Measurements from ENCODE around the gene IL1R2. TPM values are rescaled to one million over a fixed set of nuclear protein-coding genes. Genes with fewer than 3 reads are reported as not detected.

The IL1R2 gene
- total and polyA plus RNA-seq, 2 of the 13 experiments (the other 11 are each of a cell fraction or from before 2014, with no cell fraction given): 3.6 to 7.3 TPM

- no peaks in the 10 kb centered on the region for H3K27me3 ChIP-seq (ENCODE audit: control insufficient read depth in 1 of 2, insufficient read depth in 2 of 2, low read length in 2 of 2)
- no peak for DNase-seq (ENCODE audit: low spot score)
- ChIA-PET POLR2A (interaction anchor here (1.2 to 2.5 kb wide), 2 partner anchors 35 to 126 kb away, joined by 4 to 17 read pairs; no protein-coding TSS in a partner anchor), CTCF (ENCODE audit: low intra/inter-chr PET ratio, low total read pairs) (interaction anchor here (1.2 kb wide), 1 partner anchor 126 kb away, joined by 3 read pairs; no protein-coding TSS in a partner anchor)
- no peak for ATAC-seq
- peaks cover 99% of the 10 kb centered on the region for H3K4me1 ChIP-seq (ENCODE audit: insufficient read depth, low read length)
- H3K79me2 ChIP-seq (ENCODE audit: insufficient read depth, low read length): no peaks in the 10 kb centered on the region
- FAIRE-seq: no peak
- H2AFZ ChIP-seq (ENCODE audit: low read length): no peak overlapping the region
- no peaks in the 10 kb centered on the region for H3K36me3 ChIP-seq (replicated peaks in 1 of 2; ENCODE audit: control insufficient read depth in 1 of 2, insufficient read depth in 2 of 2, low read length in 2 of 2)
- no peak overlapping the region for H3K4me2 ChIP-seq (ENCODE audit: low read depth, low read length)
- no peak overlapping the region for H3K9ac ChIP-seq (ENCODE audit: insufficient read depth, low read depth, low read length)
- no peaks in the 10 kb centered on the region for H3K9me3 ChIP-seq (ENCODE audit: low read length)
- intact Hi-C loops (cut with micrococcal nuclease; ENCODE audit: unreplicated experiment): loop anchor here (2.0 to 5.0 kb wide), 2 partner anchors 77 to 327 kb away; partner anchors contain the start of gene IL18R1
- in situ Hi-C loops (cut with HindIII; ENCODE audit: extremely low pct_ligation_motif_present, low pct_unique_long_range_greater_than_20kb): loop anchor here (10.0 kb wide), 1 partner anchor 75 kb away; no protein-coding TSS in a partner anchor
- no TSS peak for BruUV-seq (replicated peaks)
- H3K4me3 ChIP-seq (replicated peaks in 1 of 3; ENCODE audit: insufficient read depth in 1 of 3, low read depth in 2 of 3, low read length in 3 of 3): no peak overlapping the region
- H4K20me1 ChIP-seq (ENCODE audit: insufficient read depth, low read length): no peaks in the 10 kb centered on the region
- H3K27ac ChIP-seq (ENCODE audit: extremely low read length, insufficient read depth, low read length): no peak overlapping the region
- no peak for TF ChIP-seq NR3C1 (CRISPR knock-in tag; IDR thresholded peaks at IDR 0.05)
- TF ChIP-seq RFXANK (CRISPR knock-in tag; IDR thresholded peaks at IDR 0.05): no peak
- no peak for TF ChIP-seq SMARCC2 (IDR thresholded peaks at IDR 0.05)
- no peak for TF ChIP-seq KIAA2018 (CRISPR knock-in tag; IDR thresholded peaks at IDR 0.05; ENCODE audit: borderline replicate concordance)
- TF ChIP-seq SP140L (CRISPR knock-in tag; IDR thresholded peaks at IDR 0.05; ENCODE audit: borderline replicate concordance): no peak
- TF ChIP-seq FOXK1 (CRISPR knock-in tag; IDR thresholded peaks at IDR 0.05; ENCODE audit: borderline replicate concordance, low read depth): no peak
- no peak for TF ChIP-seq ZNF230 (CRISPR knock-in tag; IDR thresholded peaks at IDR 0.05)
- no peak for TF ChIP-seq POGZ (CRISPR knock-in tag; IDR thresholded peaks at IDR 0.05)
- TF ChIP-seq TARDBP (CRISPR knock-in tag; IDR thresholded peaks at IDR 0.05): no peak
- no peak for TF ChIP-seq BRD4 (CRISPR knock-in tag; IDR thresholded peaks at IDR 0.05)
- TF ChIP-seq, protein P1, sequence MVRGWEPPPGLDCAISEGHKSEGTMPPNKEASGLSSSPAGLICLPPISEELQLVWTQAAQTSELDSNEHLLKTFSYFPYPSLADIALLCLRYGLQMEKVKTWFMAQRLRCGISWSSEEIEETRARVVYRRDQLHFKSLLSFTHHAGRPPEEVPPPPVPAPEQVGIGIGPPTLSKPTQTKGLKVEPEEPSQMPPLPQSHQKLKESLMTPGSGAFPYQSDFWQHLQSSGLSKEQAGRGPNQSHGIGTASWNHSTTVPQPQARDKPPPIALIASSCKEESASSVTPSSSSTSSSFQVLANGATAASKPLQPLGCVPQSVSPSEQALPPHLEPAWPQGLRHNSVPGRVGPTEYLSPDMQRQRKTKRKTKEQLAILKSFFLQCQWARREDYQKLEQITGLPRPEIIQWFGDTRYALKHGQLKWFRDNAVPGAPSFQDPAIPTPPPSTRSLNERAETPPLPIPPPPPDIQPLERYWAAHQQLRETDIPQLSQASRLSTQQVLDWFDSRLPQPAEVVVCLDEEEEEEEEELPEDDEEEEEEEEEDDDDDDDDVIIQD (CRISPR knock-in tag; IDR thresholded peaks at IDR 0.05; ENCODE audit: low read depth): no peak
- TF ChIP-seq, protein P2, sequence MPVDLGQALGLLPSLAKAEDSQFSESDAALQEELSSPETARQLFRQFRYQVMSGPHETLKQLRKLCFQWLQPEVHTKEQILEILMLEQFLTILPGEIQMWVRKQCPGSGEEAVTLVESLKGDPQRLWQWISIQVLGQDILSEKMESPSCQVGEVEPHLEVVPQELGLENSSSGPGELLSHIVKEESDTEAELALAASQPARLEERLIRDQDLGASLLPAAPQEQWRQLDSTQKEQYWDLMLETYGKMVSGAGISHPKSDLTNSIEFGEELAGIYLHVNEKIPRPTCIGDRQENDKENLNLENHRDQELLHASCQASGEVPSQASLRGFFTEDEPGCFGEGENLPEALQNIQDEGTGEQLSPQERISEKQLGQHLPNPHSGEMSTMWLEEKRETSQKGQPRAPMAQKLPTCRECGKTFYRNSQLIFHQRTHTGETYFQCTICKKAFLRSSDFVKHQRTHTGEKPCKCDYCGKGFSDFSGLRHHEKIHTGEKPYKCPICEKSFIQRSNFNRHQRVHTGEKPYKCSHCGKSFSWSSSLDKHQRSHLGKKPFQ (CRISPR knock-in tag; IDR thresholded peaks at IDR 0.05; ENCODE audit: insufficient replicate concordance): no peak
Observed at GRCh38 chr2:102029952-102030351, 38.2 kb downstream of the IL1R2 start.
